H9 (cell line): ENCODE data around the gene GOLGA8M. TPM values are rescaled to one million over a fixed set of nuclear protein-coding genes. Genes with fewer than 3 reads are reported as not detected.
"Not testable (repeated sequence)": the region's sequence is repeated elsewhere in the genome, so short reads cannot be mapped to it uniquely, and the experiment has no call there.

ENCODE experiments used
- DNase-seq: peaks from one replicate; pipeline ENCODE4 v3.0.0-alpha.2; 2017
- H2AFZ ChIP-seq: one replicate; pipeline ENCODE4 v1.6.1; 2013; ENCODE audit warnings: mild to moderate bottlenecking, low read length, control low read depth, moderate library complexity
- H2AK5ac ChIP-seq: 2 replicates; pipeline ENCODE4 v1.6.1; 2013; ENCODE audit warnings: low read length, control low read depth, mixed read lengths; ENCODE audit not compliant: insufficient read length
- H2BK120ac ChIP-seq: one replicate; pipeline ENCODE4 v1.6.1; 2013; ENCODE audit warnings: low read depth, mild to moderate bottlenecking, low read length, control low read depth, inconsistent platforms; ENCODE audit not compliant: poor library complexity, severe bottlenecking
- H2BK12ac ChIP-seq: 2 replicates; pipeline ENCODE4 v1.6.1; 2013; ENCODE audit warnings: low read length, control low read depth, mixed read lengths, low read depth; ENCODE audit not compliant: insufficient read length
- H2BK15ac ChIP-seq: 2 replicates; pipeline ENCODE4 v1.6.1; 2013; ENCODE audit warnings: low read depth, low read length, control low read depth
- H2BK20ac ChIP-seq: one replicate; pipeline ENCODE4 v1.6.1; 2013; ENCODE audit warnings: low read depth, mild to moderate bottlenecking, low read length, control low read depth, inconsistent platforms; ENCODE audit not compliant: poor library complexity, severe bottlenecking
- H2BK5ac ChIP-seq: 2 replicates; pipeline ENCODE4 v1.6.1; 2013; ENCODE audit warnings: low read length, control low read depth, mixed read lengths; ENCODE audit not compliant: insufficient read length
- H3K14ac ChIP-seq: 2 replicates; pipeline ENCODE4 v1.6.1; 2013; ENCODE audit warnings: low read length, control low read depth; ENCODE audit not compliant: insufficient read depth
- H3K18ac ChIP-seq: 2 replicates; pipeline ENCODE4 v1.6.1; 2013; ENCODE audit warnings: low read depth, mild to moderate bottlenecking, mixed read lengths, low read length, control low read depth; ENCODE audit not compliant: insufficient read length
- H3K23ac ChIP-seq: 2 replicates; pipeline ENCODE4 v1.6.1; 2013; ENCODE audit warnings: low read length, control low read depth, mixed read lengths, low read depth; ENCODE audit not compliant: insufficient read length
- H3K23me2 ChIP-seq: 2 replicates; pipeline ENCODE4 v1.6.1; 2013; ENCODE audit warnings: low read depth, mild to moderate bottlenecking, mixed read lengths, low read length, control low read depth; ENCODE audit not compliant: insufficient read length, poor library complexity, severe bottlenecking
- H3K27ac ChIP-seq: 2 replicates; pipeline ENCODE4 v1.5.1; 2013; ENCODE audit warnings: low read length, control low read depth, mixed read lengths, low read depth; ENCODE audit not compliant: insufficient read length
- H3K27me3 ChIP-seq: 2 replicates; pipeline ENCODE4 v1.6.1; 2013; ENCODE audit warnings: low read length, control low read depth, inconsistent platforms; ENCODE audit not compliant: insufficient read depth
- H3K4ac ChIP-seq: 2 replicates; pipeline ENCODE4 v1.6.1; 2013; ENCODE audit warnings: low read depth, mild to moderate bottlenecking, control low read depth, inconsistent platforms, low read length, moderate library complexity
- H3K4me1 ChIP-seq: 2 replicates; pipeline ENCODE4 v1.6.1; 2013; ENCODE audit warnings: low read length, control low read depth, inconsistent platforms; ENCODE audit not compliant: insufficient read depth
- H3K4me2 ChIP-seq: 2 replicates; pipeline ENCODE4 v1.6.1; 2013; ENCODE audit warnings: low read length, control low read depth, mixed read lengths; ENCODE audit not compliant: insufficient read length, insufficient read depth
- H3K56ac ChIP-seq: 2 replicates; pipeline ENCODE4 v1.6.1; 2013; ENCODE audit warnings: low read depth, mild to moderate bottlenecking, mixed read lengths, low read length, control low read depth; ENCODE audit not compliant: insufficient read length
- H3K79me1 ChIP-seq: 2 replicates; pipeline ENCODE4 v1.6.1; 2013; ENCODE audit warnings: low read depth, mild to moderate bottlenecking, moderate library complexity, low read length, control low read depth, inconsistent platforms; ENCODE audit not compliant: insufficient read depth, poor library complexity, severe bottlenecking
- H3K79me2 ChIP-seq: 2 replicates; pipeline ENCODE4 v1.6.1; 2013; ENCODE audit warnings: low read length, control low read depth, inconsistent platforms; ENCODE audit not compliant: insufficient read depth
- H3K9ac ChIP-seq: 2 replicates; pipeline ENCODE4 v1.6.1; 2013; ENCODE audit warnings: low read length, control low read depth, mixed read lengths; ENCODE audit not compliant: insufficient read length; ENCODE audit errors: extremely low read depth
- H3K9me3 ChIP-seq: one replicate; pipeline ENCODE4 v1.6.1; 2013; ENCODE audit warnings: low read depth, low read length, inconsistent platforms; ENCODE audit not compliant: control insufficient read depth
- H3T11ph ChIP-seq: one replicate; pipeline ENCODE4 v1.6.1; 2013; ENCODE audit warnings: mild to moderate bottlenecking, low read length, control low read depth, inconsistent platforms
- H4K20me1 ChIP-seq: one replicate; pipeline ENCODE4 v1.6.1; 2013; ENCODE audit not compliant: control insufficient read depth, insufficient read length, insufficient read depth
- H4K5ac ChIP-seq: 2 replicates; pipeline ENCODE4 v1.6.1; 2013; ENCODE audit warnings: low read depth, mild to moderate bottlenecking, mixed read lengths, low read length, control low read depth; ENCODE audit not compliant: insufficient read length
- H4K8ac ChIP-seq: replicated peaks from 2 replicates; pipeline ENCODE4 v1.6.1; 2013; ENCODE audit warnings: low read length, control low read depth, mixed read lengths, low read depth; ENCODE audit not compliant: insufficient read length
- H4K91ac ChIP-seq: 2 replicates; pipeline ENCODE4 v1.6.1; 2013; ENCODE audit warnings: low read depth, mild to moderate bottlenecking, moderate library complexity, mixed read lengths, low read length, control low read depth; ENCODE audit not compliant: insufficient read length
- H3K27ac Mint-ChIP-seq, 3 experiments: 2 replicates in 2 of 3; 3 replicates in 1 of 3; pipeline ENCODE4 v1.8.0; 2020 to 2021; ENCODE audit warnings: mixed read lengths in 3 of 3, mild to moderate bottlenecking in 1 of 3, moderate library complexity in 1 of 3
- H3K27me3 Mint-ChIP-seq: 2 replicates; pipeline ENCODE4 v1.8.0; 2021; ENCODE audit warnings: low read depth, mild to moderate bottlenecking, moderate library complexity, mixed read lengths
- H3K36me3 Mint-ChIP-seq, 3 experiments: 2 replicates in 2 of 3; 3 replicates in 1 of 3; pipeline ENCODE4 v1.8.0; 2020 to 2021; ENCODE audit warnings: low read depth in 3 of 3, mixed read lengths in 3 of 3; ENCODE audit not compliant: insufficient read depth in 1 of 3
- H3K4me1 Mint-ChIP-seq, 2 experiments: 2 replicates each; pipeline ENCODE4 v1.8.0; 2020; ENCODE audit warnings: mixed read lengths in 2 of 2
- H3K4me3 Mint-ChIP-seq, 2 experiments: 2 replicates in 1 of 2; 3 replicates in 1 of 2; pipeline ENCODE4 v1.8.0; 2020 to 2021; ENCODE audit warnings: mild to moderate bottlenecking in 2 of 2, mixed read lengths in 2 of 2, moderate library complexity in 1 of 2
- H3K9me3 Mint-ChIP-seq, 2 experiments: 2 replicates in 1 of 2; 3 replicates in 1 of 2; pipeline ENCODE4 v1.8.0; 2020; ENCODE audit warnings: mild to moderate bottlenecking in 2 of 2, mixed read lengths in 2 of 2, moderate library complexity in 1 of 2
- WGBS: extraction: QIAGEN DNeasy Blood & Tissue Kit; methylation state at CpG from one replicate; pipeline ENCODE4 v1.1.7; 2013; ENCODE audit warnings: missing lambda C conversion rate, low lambda C conversion rate, mixed read lengths; ENCODE audit not compliant: insufficient read length; ENCODE audit errors: extremely low coverage; 5-methylcytosine and 5-hydroxymethylcytosine counted together
- total RNA-seq: library from RNA; stranded (reverse); gene quantifications from 2 replicates; pipeline ENCODE4 v1.2.1, GENCODE V29; 2021

GOLGA8M gene
- total RNA-seq, 1 experiment from 2014 or later = not detected

DNA sequence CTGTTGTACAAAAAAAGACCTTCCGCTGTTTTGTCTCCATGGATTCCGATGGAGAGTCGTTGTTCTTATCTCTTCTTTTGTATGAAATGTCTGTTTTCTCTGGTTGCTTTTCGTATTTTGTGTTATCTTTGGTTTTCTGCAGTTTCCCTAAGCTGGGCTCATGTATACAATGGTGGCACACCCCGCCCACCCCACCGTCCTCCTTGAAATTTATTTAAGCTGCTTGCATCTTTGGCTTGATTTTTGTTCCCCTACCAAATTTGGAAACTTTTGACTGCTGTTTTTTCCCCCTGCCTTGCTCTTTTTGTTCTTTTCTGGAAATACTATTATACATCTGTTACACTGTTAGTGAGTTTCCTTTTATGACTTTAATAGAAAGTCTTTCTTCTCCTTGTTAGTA, 47.6 kb downstream of the GOLGA8M start:
- H3K14ac ChIP-seq, H3K4me2 ChIP-seq, H3K4ac ChIP-seq, H3K23ac ChIP-seq, H3K27ac ChIP-seq, H2AK5ac ChIP-seq, H2AFZ ChIP-seq, H3K4me3 Mint-ChIP-seq, H4K8ac ChIP-seq, H3K27me3 ChIP-seq, H3K9ac ChIP-seq, H3K9me3 Mint-ChIP-seq, H3K79me2 ChIP-seq, H3K4me1 Mint-ChIP-seq, H4K91ac ChIP-seq, H3K27ac Mint-ChIP-seq, H3K56ac ChIP-seq, DNase-seq, H2BK20ac ChIP-seq, H3T11ph ChIP-seq, H4K5ac ChIP-seq, H4K20me1 ChIP-seq, H3K9me3 ChIP-seq, H2BK15ac ChIP-seq, H3K79me1 ChIP-seq, H3K23me2 ChIP-seq, H3K18ac ChIP-seq, H3K36me3 Mint-ChIP-seq, H3K4me1 ChIP-seq, H2BK120ac ChIP-seq, H2BK5ac ChIP-seq, H2BK12ac ChIP-seq, H3K27me3 Mint-ChIP-seq: not testable (repeated sequence)
- WGBS = no CpG with 5 or more reads among the region's 6 CpGs

DNA sequence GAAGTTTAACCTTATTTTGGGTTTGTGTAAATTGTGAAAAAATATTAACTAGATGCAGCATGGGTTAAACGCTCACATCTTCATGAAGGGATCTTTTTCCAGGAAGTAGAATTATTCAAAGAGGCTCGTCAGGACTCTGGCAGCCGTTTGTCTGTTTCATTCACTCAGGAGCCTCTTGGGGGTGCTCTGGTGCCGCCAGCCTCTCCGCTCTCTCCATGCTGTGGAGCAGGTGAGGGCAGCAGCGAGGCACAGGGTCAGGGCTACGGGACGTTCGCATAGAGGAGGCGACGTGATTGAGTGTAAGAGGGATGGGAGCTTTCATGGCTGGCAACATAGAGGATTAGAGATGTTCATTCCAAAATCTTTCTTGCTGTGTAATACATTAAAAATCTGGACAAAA, 48.5 kb downstream of the GOLGA8M start:
- H3K56ac ChIP-seq, H3K27ac Mint-ChIP-seq, H2AK5ac ChIP-seq, H4K5ac ChIP-seq, H2BK15ac ChIP-seq, H3K79me1 ChIP-seq, H3K27me3 Mint-ChIP-seq, H2AFZ ChIP-seq, H3K36me3 Mint-ChIP-seq, H3K9ac ChIP-seq, H3K9me3 ChIP-seq, H3K27ac ChIP-seq, DNase-seq, H2BK120ac ChIP-seq, H3K23me2 ChIP-seq, H4K91ac ChIP-seq, H3K4me1 ChIP-seq, H2BK12ac ChIP-seq, H3K4me2 ChIP-seq, H3K18ac ChIP-seq, H3K27me3 ChIP-seq, H3K4me3 Mint-ChIP-seq, H3K79me2 ChIP-seq, H4K8ac ChIP-seq, H2BK5ac ChIP-seq, H3K4me1 Mint-ChIP-seq, H3K9me3 Mint-ChIP-seq, H4K20me1 ChIP-seq, H3K23ac ChIP-seq, H3T11ph ChIP-seq, H3K14ac ChIP-seq, H3K4ac ChIP-seq, H2BK20ac ChIP-seq: not testable (repeated sequence)
- no CpG with 5 or more reads among the region's 11 CpGs for WGBS
